Neural crest cell (in vitro differentiated cells): Measurements from ENCODE around the gene DIPK1C. TPM values are rescaled to one million over a fixed set of nuclear protein-coding genes. Genes with fewer than 3 reads are reported as not detected.

Source experiments
- DNase-seq: peaks from one replicate; pipeline ENCODE4 v3.0.0; 2021; ENCODE audit warnings: low read depth, mixed read lengths, low spot score
- H3K27ac Mint-ChIP-seq: one replicate; pipeline ENCODE4 v1.8.0; 2021; ENCODE audit warnings: mild to moderate bottlenecking, mixed read lengths; ENCODE audit not compliant: unreplicated experiment
- H3K27me3 Mint-ChIP-seq: 2 replicates; pipeline ENCODE4 v1.8.0; 2021; ENCODE audit warnings: low read depth, mild to moderate bottlenecking, mixed read lengths
- H3K36me3 Mint-ChIP-seq: 2 replicates; pipeline ENCODE4 v1.8.0; 2021; ENCODE audit warnings: low read depth, mild to moderate bottlenecking, mixed read lengths
- H3K4me1 Mint-ChIP-seq: 2 replicates; pipeline ENCODE4 v1.8.0; 2021; ENCODE audit warnings: mixed read lengths
- H3K4me3 Mint-ChIP-seq: one replicate; pipeline ENCODE4 v1.8.0; 2021; ENCODE audit warnings: mild to moderate bottlenecking, mixed read lengths
- H3K9me3 Mint-ChIP-seq: 2 replicates; pipeline ENCODE4 v1.8.0; 2021; ENCODE audit warnings: mixed read lengths
- CTCF ChIP-seq: fragments of 200-600 bp; sonication (generic); conservative IDR thresholded peaks from 2 replicates; pipeline ENCODE4 v1.5.0; 2021; ENCODE audit warnings: antibody characterized with exemption, mild to moderate bottlenecking
- total RNA-seq: library from RNA; stranded (reverse); gene quantifications from 2 replicates; pipeline ENCODE4 v1.2.1, GENCODE V29; 2021

DIPK1C gene
- total RNA-seq, 1 donor from 2014 or later: not detected

- no peak overlapping the region for H3K4me3 Mint-ChIP-seq
- peaks cover 17% of the 10 kb centered on the region for H3K27me3 Mint-ChIP-seq
- no peak for DNase-seq
- H3K9me3 Mint-ChIP-seq: peaks cover 5% of the 10 kb centered on the region
- no peaks in the 10 kb centered on the region for H3K36me3 Mint-ChIP-seq
- H3K27ac Mint-ChIP-seq: no peak overlapping the region
- no peaks in the 10 kb centered on the region for H3K4me1 Mint-ChIP-seq
- no peak for TF ChIP-seq CTCF
Observed at GRCh38 chr18:74420926-74421325, 36.2 kb downstream of the DIPK1C start.

GRCh38 chr18:74420481-74420880, 36.6 kb downstream of the DIPK1C start:
- peaks cover 5% of the 10 kb centered on the region for H3K9me3 Mint-ChIP-seq
- H3K4me3 Mint-ChIP-seq: no peak overlapping the region
- no peak for TF ChIP-seq CTCF

GRCh38 chr18:74419761-74420160, 37.3 kb downstream of the DIPK1C start:
- Mint-ChIP-seq H3K9me3 (peaks cover 5% of the 10 kb centered on the region), H3K4me3 (no peak overlapping the region), H3K36me3 (no peaks in the 10 kb centered on the region), H3K27me3 (peaks cover 17% of the 10 kb centered on the region), H3K4me1 (no peaks in the 10 kb centered on the region), H3K27ac (no peak overlapping the region)
- no peak for DNase-seq
- no peak for TF ChIP-seq CTCF

More at GRCh38 chr18:74420481-74420880, 36.6 kb downstream of the DIPK1C start:
- H3K36me3 Mint-ChIP-seq: no peaks in the 10 kb centered on the region
- peaks cover 17% of the 10 kb centered on the region for H3K27me3 Mint-ChIP-seq
- DNase-seq: no peak
- no peak overlapping the region for H3K27ac Mint-ChIP-seq
- no peaks in the 10 kb centered on the region for H3K4me1 Mint-ChIP-seq

- no peak for TF ChIP-seq CTCF
- H3K27me3 Mint-ChIP-seq: peaks cover 17% of the 10 kb centered on the region
- peaks cover 9% of the 10 kb centered on the region for H3K4me1 Mint-ChIP-seq
- no peaks in the 10 kb centered on the region for H3K36me3 Mint-ChIP-seq
- no peak for DNase-seq
- no peak overlapping the region for H3K4me3 Mint-ChIP-seq
- H3K27ac Mint-ChIP-seq: no peak overlapping the region
- H3K9me3 Mint-ChIP-seq: peaks cover 5% of the 10 kb centered on the region
Observed at GRCh38 chr18:74418023-74418422, 39.1 kb downstream of the DIPK1C start.

GRCh38 chr18:74416124-74416523, 41.0 kb downstream of the DIPK1C start:
- no peak for DNase-seq
- H3K4me1 Mint-ChIP-seq: peaks cover 24% of the 10 kb centered on the region
- H3K36me3 Mint-ChIP-seq: no peaks in the 10 kb centered on the region
- no peak overlapping the region for H3K27ac Mint-ChIP-seq
- TF ChIP-seq CTCF: no peak
- H3K4me3 Mint-ChIP-seq: no peak overlapping the region
- H3K27me3 Mint-ChIP-seq: peaks cover 24% of the 10 kb centered on the region
- H3K9me3 Mint-ChIP-seq: peaks cover 2% of the 10 kb centered on the region
